Measurements from ENCODE around the gene CHD2.
A peak's percentile ranks its signal among the peaks of the same experiment; 100 is the strongest.

CHD2 gene

GRCh38 chr15:92885224-92886041, 14.7 kb upstream of the CHD2 start:
- DNase-seq (ENCODE audit: low read depth in 2 of 2): no peak

- no peak for DNase-seq (ENCODE audit: low read depth in 2 of 2)
These were observed 14.0 kb upstream of the CHD2 start for GRCh38 chr15:92886042-92886537.

GRCh38 chr15:92886815-92887214, 13.3 kb upstream of the CHD2 start:
- no peak for DNase-seq (ENCODE audit: low read depth in 2 of 2)

GRCh38 chr15:92887869-92888268, 12.3 kb upstream of the CHD2 start:
- DNase-seq (ENCODE audit: low read depth in 2 of 2): no peak

- no peak for DNase-seq (ENCODE audit: low read depth in 2 of 2)
These were observed 10.6 kb upstream of the CHD2 start for GRCh38 chr15:92889390-92890107.

- no peak for DNase-seq (ENCODE audit: low read depth in 2 of 2)
These were observed 8.5 kb upstream of the CHD2 start for GRCh38 chr15:92891533-92892200.

GRCh38 chr15:92892201-92892555, 7.9 kb upstream of the CHD2 start:
- no peak for DNase-seq (ENCODE audit: low read depth in 2 of 2)

GRCh38 chr15:92893200-92893599, 6.9 kb upstream of the CHD2 start:
- no peak for DNase-seq (ENCODE audit: low read depth in 2 of 2)

GRCh38 chr15:92896561-92896960, 3.6 kb upstream of the CHD2 start:
- no peak for DNase-seq (ENCODE audit: low read depth in 2 of 2)

- no peak for DNase-seq (ENCODE audit: low read depth in 2 of 2)
These were observed 2.5 kb upstream of the CHD2 start for GRCh38 chr15:92897620-92898019.

GRCh38 chr15:92898988-92899582, 1.0 kb upstream of the CHD2 start:
- DNase-seq (ENCODE audit: low read depth in 2 of 2): no peak

GRCh38 chr15:92899601-92899947, 550 bp upstream of the CHD2 start:
- DNase-seq (ENCODE audit: low read depth in 2 of 2): no peak

- DNase-seq (ENCODE audit: low read depth in 2 of 2): no peak
These were observed 577 bp downstream of the CHD2 start for GRCh38 chr15:92900731-92901071.

GRCh38 chr15:92901072-92901761, 1.1 kb downstream of the CHD2 start:
- no peak for DNase-seq (ENCODE audit: low read depth in 2 of 2)

- no peak for DNase-seq (ENCODE audit: low read depth in 2 of 2)
These were observed 1.9 kb downstream of the CHD2 start for GRCh38 chr15:92901995-92902394.

- DNase-seq (ENCODE audit: low read depth in 2 of 2): no peak
These were observed 2.8 kb downstream of the CHD2 start for GRCh38 chr15:92902737-92903593.

GRCh38 chr15:92903631-92903965, 3.5 kb downstream of the CHD2 start:
- DNase-seq (ENCODE audit: low read depth in 2 of 2): no peak

GRCh38 chr15:92903966-92904721, 4.0 kb downstream of the CHD2 start:
- DNase-seq (ENCODE audit: low read depth in 2 of 2): peak; percentile 96 to 99

- no peak for DNase-seq (ENCODE audit: low read depth in 2 of 2)
These were observed 4.8 kb downstream of the CHD2 start for GRCh38 chr15:92904722-92905571.
